ENCODE results near the gene FAM13A. TPM values are rescaled to one million over a fixed set of nuclear protein-coding genes. Genes with fewer than 3 reads are reported as not detected.
A peak's percentile ranks its signal among the peaks of the same experiment; 100 is the strongest.
"Not testable (repeated sequence)": the region's sequence is repeated elsewhere in the genome, so short reads cannot be mapped to it uniquely, and the experiment has no call there.

The FAM13A gene
- total RNA-seq, 1 donor from 2014 or later: 32.2 TPM

GRCh38 chr4:89070041-89070440 is 13.1 kb upstream of the FAM13A start:
- H3K27ac ChIP-seq: no peak overlapping the region
- no peak overlapping the region for H3K4me3 ChIP-seq
- DNase-seq (ENCODE audit: extremely low spot score in 2 of 2): no peak
- no peaks in the 10 kb centered on the region for H3K36me3 ChIP-seq
- no peaks in the 10 kb centered on the region for H3K27me3 ChIP-seq
- no peaks in the 10 kb centered on the region for H3K9me3 ChIP-seq
- H3K4me1 ChIP-seq: no peaks in the 10 kb centered on the region
- intact Hi-C loops (cut with DNase I): no loop called here
- no peak for TF ChIP-seq POLR2AphosphoS5 (IDR thresholded peaks at IDR 0.05; ENCODE audit: insufficient read depth in 1 of 2, low read depth in 1 of 2)
- TF ChIP-seq, protein P1, sequence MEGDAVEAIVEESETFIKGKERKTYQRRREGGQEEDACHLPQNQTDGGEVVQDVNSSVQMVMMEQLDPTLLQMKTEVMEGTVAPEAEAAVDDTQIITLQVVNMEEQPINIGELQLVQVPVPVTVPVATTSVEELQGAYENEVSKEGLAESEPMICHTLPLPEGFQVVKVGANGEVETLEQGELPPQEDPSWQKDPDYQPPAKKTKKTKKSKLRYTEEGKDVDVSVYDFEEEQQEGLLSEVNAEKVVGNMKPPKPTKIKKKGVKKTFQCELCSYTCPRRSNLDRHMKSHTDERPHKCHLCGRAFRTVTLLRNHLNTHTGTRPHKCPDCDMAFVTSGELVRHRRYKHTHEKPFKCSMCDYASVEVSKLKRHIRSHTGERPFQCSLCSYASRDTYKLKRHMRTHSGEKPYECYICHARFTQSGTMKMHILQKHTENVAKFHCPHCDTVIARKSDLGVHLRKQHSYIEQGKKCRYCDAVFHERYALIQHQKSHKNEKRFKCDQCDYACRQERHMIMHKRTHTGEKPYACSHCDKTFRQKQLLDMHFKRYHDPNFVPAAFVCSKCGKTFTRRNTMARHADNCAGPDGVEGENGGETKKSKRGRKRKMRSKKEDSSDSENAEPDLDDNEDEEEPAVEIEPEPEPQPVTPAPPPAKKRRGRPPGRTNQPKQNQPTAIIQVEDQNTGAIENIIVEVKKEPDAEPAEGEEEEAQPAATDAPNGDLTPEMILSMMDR (IDR thresholded peaks at IDR 0.05): no peak
- no peak for TF ChIP-seq POLR2A (IDR thresholded peaks at IDR 0.05)

GRCh38 chr4:89069481-89069880 is 12.5 kb upstream of the FAM13A start:
- DNase-seq (ENCODE audit: extremely low spot score in 2 of 2): no peak
- intact Hi-C loops (cut with DNase I): no loop called here
- no peaks in the 10 kb centered on the region for H3K9me3 ChIP-seq
- H3K4me1 ChIP-seq: no peaks in the 10 kb centered on the region
- no peaks in the 10 kb centered on the region for H3K27me3 ChIP-seq
- H3K27ac ChIP-seq: no peak overlapping the region
- TF ChIP-seq POLR2A (IDR thresholded peaks at IDR 0.05): no peak
- TF ChIP-seq POLR2AphosphoS5 (IDR thresholded peaks at IDR 0.05; ENCODE audit: insufficient read depth in 1 of 2, low read depth in 1 of 2): no peak
- TF ChIP-seq, protein P1 (IDR thresholded peaks at IDR 0.05): no peak
- no peak overlapping the region for H3K4me3 ChIP-seq
- no peaks in the 10 kb centered on the region for H3K36me3 ChIP-seq

GRCh38 chr4:89067417-89067816 is 10.4 kb upstream of the FAM13A start:
- H3K36me3 ChIP-seq: no peaks in the 10 kb centered on the region
- TF ChIP-seq POLR2AphosphoS5 (IDR thresholded peaks at IDR 0.05; ENCODE audit: insufficient read depth in 1 of 2, low read depth in 1 of 2) (no peak), POLR2A (IDR thresholded peaks at IDR 0.05) (no peak)
- TF ChIP-seq, protein P1 (IDR thresholded peaks at IDR 0.05): no peak
- H3K4me1 ChIP-seq: no peaks in the 10 kb centered on the region
- H3K27ac ChIP-seq: no peak overlapping the region
- intact Hi-C loops (cut with DNase I): no loop called here
- no peak for DNase-seq (ENCODE audit: extremely low spot score in 2 of 2)
- no peaks in the 10 kb centered on the region for H3K9me3 ChIP-seq
- H3K4me3 ChIP-seq: no peak overlapping the region
- no peaks in the 10 kb centered on the region for H3K27me3 ChIP-seq

- Histone ChIP-seq H3K36me3 (no peaks in the 10 kb centered on the region), H3K27ac (no peak overlapping the region), H3K9me3 (no peaks in the 10 kb centered on the region), H3K27me3 (no peaks in the 10 kb centered on the region), H3K4me3 (no peak overlapping the region), H3K4me1 (no peaks in the 10 kb centered on the region)
- no peak for DNase-seq (ENCODE audit: extremely low spot score in 2 of 2)
- intact Hi-C loops (cut with DNase I): no loop called here
- TF ChIP-seq POLR2A (IDR thresholded peaks at IDR 0.05) (no peak), POLR2AphosphoS5 (IDR thresholded peaks at IDR 0.05; ENCODE audit: insufficient read depth in 1 of 2, low read depth in 1 of 2) (no peak)
- TF ChIP-seq, protein P1 (IDR thresholded peaks at IDR 0.05): no peak
Measured at GRCh38 chr4:89064848-89065247, 7.9 kb upstream of the FAM13A start.

GRCh38 chr4:89057844-89058243 is 859 bp upstream of the FAM13A start:
- H3K4me1 ChIP-seq: peaks cover 29% of the 10 kb centered on the region
- H3K27me3 ChIP-seq; DNase-seq (ENCODE audit: extremely low spot score in 2 of 2); H3K36me3 ChIP-seq; H3K9me3 ChIP-seq; intact Hi-C loops (cut with DNase I); H3K4me3 ChIP-seq: not testable (repeated sequence)
- peak overlapping the region; percentile 76 for H3K27ac ChIP-seq

Measured in vagina (tissue), 2 donors.